Hepatocyte (in vitro differentiated cells): ENCODE results near the gene ZMYM5. TPM values are rescaled to one million over a fixed set of nuclear protein-coding genes. Genes with fewer than 3 reads are reported as not detected.
A peak's percentile ranks its signal among the peaks of the same experiment; 100 is the strongest.

Experiments
- DNase-seq: peaks from one replicate; pipeline ENCODE4 v3.0.0-alpha.2; 2016; ENCODE audit warnings: low spot score
- H2AFZ ChIP-seq: fragments of 200-600 bp; sonication (generic); 2 replicates; pipeline ENCODE4 v1.6.0; 2016; ENCODE audit warnings: antibody characterized with exemption, mild to moderate bottlenecking
- H3K27ac ChIP-seq: fragments of 200-600 bp; sonication (generic); 2 replicates; pipeline ENCODE4 v1.5.1; 2016; ENCODE audit warnings: mild to moderate bottlenecking
- H3K27me3 ChIP-seq: fragments of 200-600 bp; sonication (generic); 2 replicates; pipeline ENCODE4 v1.6.1; 2016
- H3K36me3 ChIP-seq: fragments of 200-600 bp; sonication (generic); replicated peaks from 2 replicates; pipeline ENCODE4 v1.5.1; 2016; ENCODE audit warnings: low read depth; ENCODE audit not compliant: insufficient read depth
- H3K4me1 ChIP-seq: fragments of 200-600 bp; sonication (generic); 2 replicates; pipeline ENCODE4 v1.5.1; 2016; ENCODE audit warnings: mild to moderate bottlenecking, moderate library complexity; ENCODE audit not compliant: insufficient read depth
- H3K4me2 ChIP-seq: fragments of 200-600 bp; sonication (generic); 2 replicates; pipeline ENCODE4 v1.6.0; 2016
- H3K4me3 ChIP-seq: fragments of 200-600 bp; sonication (generic); 2 replicates; pipeline ENCODE4 v1.5.1; 2016; ENCODE audit warnings: mild to moderate bottlenecking
- H3K79me2 ChIP-seq: fragments of 200-600 bp; sonication (generic); 2 replicates; pipeline ENCODE4 v1.6.0; 2017; ENCODE audit warnings: mild to moderate bottlenecking
- H3K9me2 ChIP-seq: fragments of 200-600 bp; sonication (generic); replicated peaks from 2 replicates; pipeline ENCODE4 v1.6.0; 2017; ENCODE audit warnings: mild to moderate bottlenecking; ENCODE audit not compliant: insufficient read depth
- H3K9me3 ChIP-seq: fragments of 200-600 bp; sonication (generic); 2 replicates; pipeline ENCODE4 v1.5.1; 2016; ENCODE audit warnings: low read depth, mild to moderate bottlenecking
- H4K20me1 ChIP-seq: fragments of 200-600 bp; sonication (generic); 2 replicates; pipeline ENCODE4 v1.6.0; 2016; ENCODE audit warnings: mild to moderate bottlenecking; ENCODE audit not compliant: insufficient read depth, poor library complexity, severe bottlenecking
- CTCF ChIP-seq: fragments of 200-600 bp; sonication (generic); IDR thresholded peaks from 2 replicates; pipeline ENCODE4 v1.5.1; 2016; ENCODE audit warnings: antibody characterized with exemption, mild to moderate bottlenecking; ENCODE audit not compliant: poor library complexity
- EZH2 ChIP-seq: fragments of 200-600 bp; sonication (generic); IDR thresholded peaks from 2 replicates; pipeline ENCODE4 v1.6.1; 2016; ENCODE audit warnings: antibody characterized with exemption, mild to moderate bottlenecking, borderline replicate concordance
- EZH2phosphoT487 ChIP-seq: fragments of 200-600 bp; sonication (generic); IDR thresholded peaks from one replicate; pipeline ENCODE4 v1.6.1; 2018; ENCODE audit warnings: antibody characterized with exemption, mild to moderate bottlenecking, low read depth, moderate library complexity; ENCODE audit not compliant: unreplicated experiment, severe bottlenecking
- WGBS: methylation state at CpG from one replicate; pipeline ENCODE4 v1.1.6; 2016; ENCODE audit warnings: low lambda C conversion rate; ENCODE audit errors: missing lambda C conversion rate; 5-methylcytosine and 5-hydroxymethylcytosine counted together
- polyA plus RNA-seq: library from polyadenylated mRNA; unstranded; fragments of >200 nt; fragmentation: Nextera tagmentation; extraction: Ambion mirVana; gene quantifications from 2 replicates; pipeline ENCODE4 v1.2.1, GENCODE V29; 2016
- total RNA-seq: library from RNA; depleted of rRNA; stranded (reverse); fragments of >200 nt; gene quantifications from 2 replicates; pipeline ENCODE4 v1.2.3, GENCODE V29; 2014

The ZMYM5 gene
- total and polyA plus RNA-seq, 2 experiments from 2014 or later = 14.7 to 17.1 TPM

- Histone ChIP-seq H2AFZ (no peak overlapping the region), H3K4me2 (no peak overlapping the region), H3K27ac (no peak overlapping the region), H3K9me2 (no peaks in the 10 kb centered on the region), H3K79me2 (no peaks in the 10 kb centered on the region), H4K20me1 (no peaks in the 10 kb centered on the region), H3K27me3 (no peaks in the 10 kb centered on the region), H3K4me1 (no peaks in the 10 kb centered on the region), H3K4me3 (no peak overlapping the region), H3K9me3 (no peaks in the 10 kb centered on the region), H3K36me3 (no peaks in the 10 kb centered on the region)
- TF ChIP-seq EZH2 (no peak), EZH2phosphoT487 (no peak), CTCF (no peak)
- no peak for DNase-seq
- 91% methylated on average over 6 of the region's 6 CpGs for WGBS
Observed at GRCh38 chr13:19890030-19890429, 26.6 kb upstream of the ZMYM5 start.

GRCh38 chr13:19888799-19889198 is 25.4 kb upstream of the ZMYM5 start:
- Histone ChIP-seq H3K79me2 (no peaks in the 10 kb centered on the region), H3K4me1 (no peaks in the 10 kb centered on the region), H2AFZ (no peak overlapping the region), H3K27me3 (no peaks in the 10 kb centered on the region), H3K4me2 (no peak overlapping the region), H3K4me3 (no peak overlapping the region), H4K20me1 (no peaks in the 10 kb centered on the region), H3K9me3 (no peaks in the 10 kb centered on the region), H3K36me3 (no peaks in the 10 kb centered on the region), H3K27ac (no peak overlapping the region), H3K9me2 (no peaks in the 10 kb centered on the region)
- WGBS = 56% methylated on average over 4 of the region's 4 CpGs
- TF ChIP-seq CTCF (peak; percentile 33), EZH2 (no peak)
- no peak for DNase-seq

DNA sequence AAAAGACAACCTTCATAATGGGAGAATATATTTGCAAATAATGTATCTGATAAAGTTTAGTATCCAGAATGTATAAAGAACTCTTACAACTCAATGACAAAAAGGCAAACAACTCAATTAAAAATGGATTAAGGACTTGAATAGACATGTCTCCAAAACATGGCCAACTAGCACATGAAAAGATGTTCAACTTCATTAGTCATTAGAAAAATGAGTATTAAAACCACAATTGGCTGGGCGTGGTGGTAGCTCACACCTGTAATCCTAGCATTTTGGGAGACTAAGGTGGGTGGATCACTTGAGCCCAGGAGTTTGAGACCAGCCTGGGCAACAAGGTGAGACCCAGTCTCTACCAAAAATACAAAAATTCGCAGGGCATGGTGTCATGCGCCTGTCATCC is 18.8 kb upstream of the ZMYM5 start:
- TF ChIP-seq EZH2phosphoT487 (no peak), CTCF (no peak), EZH2 (no peak)
- no peak overlapping the region for H2AFZ ChIP-seq
- WGBS = 94% methylated on average over 3 of the region's 3 CpGs
- H3K9me3 ChIP-seq = no peaks in the 10 kb centered on the region
- H3K27ac ChIP-seq = no peak overlapping the region
- H3K4me2 ChIP-seq = no peak overlapping the region
- no peaks in the 10 kb centered on the region for H3K27me3 ChIP-seq
- DNase-seq = no peak
- H3K36me3 ChIP-seq = no peaks in the 10 kb centered on the region
- no peaks in the 10 kb centered on the region for H3K9me2 ChIP-seq
- no peaks in the 10 kb centered on the region for H4K20me1 ChIP-seq
- no peaks in the 10 kb centered on the region for H3K4me1 ChIP-seq
- no peaks in the 10 kb centered on the region for H3K79me2 ChIP-seq
- no peak overlapping the region for H3K4me3 ChIP-seq

DNA sequence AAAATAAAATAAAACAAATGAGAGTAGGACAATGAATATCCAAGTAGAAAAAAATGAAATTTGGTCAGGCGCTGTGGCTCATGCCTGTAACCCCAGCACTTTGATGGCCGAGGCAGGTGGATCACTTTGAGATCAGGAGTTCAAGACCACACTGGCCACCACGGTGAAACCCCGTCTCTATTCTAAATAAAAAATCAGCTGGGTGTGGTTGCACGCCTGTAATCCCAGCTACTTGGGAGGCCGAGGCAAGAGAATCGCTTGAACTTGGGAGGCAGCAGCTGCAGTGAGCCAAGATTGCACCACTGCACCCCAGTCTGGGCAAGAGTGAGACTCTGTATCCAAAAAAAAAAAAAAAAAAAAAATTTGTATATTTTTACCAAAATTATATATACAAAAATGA is 18.2 kb upstream of the ZMYM5 start:
- Histone ChIP-seq H3K4me2 (no peak overlapping the region), H2AFZ (no peak overlapping the region), H3K4me1 (no peaks in the 10 kb centered on the region), H4K20me1 (no peaks in the 10 kb centered on the region), H3K4me3 (no peak overlapping the region), H3K36me3 (no peaks in the 10 kb centered on the region), H3K9me2 (no peaks in the 10 kb centered on the region), H3K27ac (no peak overlapping the region), H3K9me3 (no peaks in the 10 kb centered on the region), H3K27me3 (no peaks in the 10 kb centered on the region), H3K79me2 (no peaks in the 10 kb centered on the region)
- 95% methylated on average over 7 of the region's 7 CpGs for WGBS
- DNase-seq = no peak
- no peak for TF ChIP-seq EZH2phosphoT487
- TF ChIP-seq EZH2 = no peak
- TF ChIP-seq CTCF = no peak
